Kidney glomerular epithelial cell (primary cell): ENCODE measurements around the gene SH3D19.

Source experiments
- DNase-seq: peaks from one replicate; lab custom pipeline; 2025; lab: John Stamatoyannopoulos, UW

The SH3D19 gene, protein sequence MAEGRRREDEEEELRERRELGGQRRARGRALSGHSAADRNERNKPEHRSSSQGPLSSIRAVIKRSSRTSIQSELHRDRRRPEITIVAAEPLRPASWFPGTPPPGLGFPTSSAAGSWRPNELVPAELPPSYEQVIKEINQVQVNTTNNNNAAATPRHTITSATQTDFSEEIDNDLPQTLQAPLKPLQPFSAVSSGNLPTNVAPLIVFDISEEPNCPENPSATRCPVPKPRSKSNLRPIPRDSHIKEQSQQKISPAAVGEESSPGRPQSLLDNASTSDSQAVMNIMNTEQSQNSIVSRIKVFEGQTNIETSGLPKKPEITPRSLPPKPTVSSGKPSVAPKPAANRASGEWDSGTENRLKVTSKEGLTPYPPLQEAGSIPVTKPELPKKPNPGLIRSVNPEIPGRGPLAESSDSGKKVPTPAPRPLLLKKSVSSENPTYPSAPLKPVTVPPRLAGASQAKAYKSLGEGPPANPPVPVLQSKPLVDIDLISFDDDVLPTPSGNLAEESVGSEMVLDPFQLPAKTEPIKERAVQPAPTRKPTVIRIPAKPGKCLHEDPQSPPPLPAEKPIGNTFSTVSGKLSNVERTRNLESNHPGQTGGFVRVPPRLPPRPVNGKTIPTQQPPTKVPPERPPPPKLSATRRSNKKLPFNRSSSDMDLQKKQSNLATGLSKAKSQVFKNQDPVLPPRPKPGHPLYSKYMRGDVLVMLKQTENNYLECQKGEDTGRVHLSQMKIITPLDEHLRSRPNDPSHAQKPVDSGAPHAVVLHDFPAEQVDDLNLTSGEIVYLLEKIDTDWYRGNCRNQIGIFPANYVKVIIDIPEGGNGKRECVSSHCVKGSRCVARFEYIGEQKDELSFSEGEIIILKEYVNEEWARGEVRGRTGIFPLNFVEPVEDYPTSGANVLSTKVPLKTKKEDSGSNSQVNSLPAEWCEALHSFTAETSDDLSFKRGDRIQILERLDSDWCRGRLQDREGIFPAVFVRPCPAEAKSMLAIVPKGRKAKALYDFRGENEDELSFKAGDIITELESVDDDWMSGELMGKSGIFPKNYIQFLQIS

DNA sequence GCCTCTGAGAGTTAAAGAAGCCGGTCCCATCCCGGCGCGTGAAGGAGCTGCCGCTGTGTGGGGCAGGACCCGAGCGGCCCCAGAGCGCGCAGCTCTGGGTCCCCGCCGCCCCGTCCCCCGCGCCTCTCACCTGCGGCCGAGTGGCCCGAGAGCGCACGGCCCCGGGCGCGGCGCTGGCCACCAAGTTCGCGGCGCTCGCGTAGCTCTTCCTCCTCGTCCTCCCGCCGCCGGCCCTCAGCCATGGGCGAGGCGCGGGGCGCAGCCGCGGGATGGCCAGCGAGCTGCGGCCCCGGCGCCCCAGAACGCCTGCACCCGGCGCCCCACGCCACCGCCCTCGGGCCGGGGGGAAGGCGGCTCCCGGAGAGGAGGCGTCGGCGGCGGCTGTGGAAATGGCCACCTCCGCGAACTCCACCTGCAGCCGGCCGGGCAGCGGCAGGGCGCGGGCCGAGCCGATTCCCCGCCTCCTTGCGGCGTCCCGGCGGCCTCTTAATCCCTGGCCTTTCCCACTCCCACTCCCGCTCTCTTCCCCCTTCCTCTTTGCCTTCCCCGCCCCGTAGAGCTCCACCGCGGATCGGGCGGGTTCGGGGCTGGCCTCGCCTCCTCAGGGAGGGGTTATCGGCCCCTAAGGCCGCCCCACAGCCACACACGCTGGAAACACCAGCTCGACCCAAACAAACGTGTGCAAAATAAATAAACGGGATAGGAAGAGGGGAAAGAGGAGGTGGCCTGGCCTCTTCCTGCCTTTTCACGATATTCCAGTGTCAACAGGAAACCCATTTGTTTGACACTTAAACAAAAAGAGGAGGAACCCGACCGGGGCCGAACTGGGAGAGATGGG lies at the start of gene SH3D19:
Gene SH3D19, minus strand, starts transcription at position 495 of the 838 bp plus-strand sequence. Its CDS starts 253 bp downstream, at position 242.
- DNase-seq = peak; percentile 37

DNA sequence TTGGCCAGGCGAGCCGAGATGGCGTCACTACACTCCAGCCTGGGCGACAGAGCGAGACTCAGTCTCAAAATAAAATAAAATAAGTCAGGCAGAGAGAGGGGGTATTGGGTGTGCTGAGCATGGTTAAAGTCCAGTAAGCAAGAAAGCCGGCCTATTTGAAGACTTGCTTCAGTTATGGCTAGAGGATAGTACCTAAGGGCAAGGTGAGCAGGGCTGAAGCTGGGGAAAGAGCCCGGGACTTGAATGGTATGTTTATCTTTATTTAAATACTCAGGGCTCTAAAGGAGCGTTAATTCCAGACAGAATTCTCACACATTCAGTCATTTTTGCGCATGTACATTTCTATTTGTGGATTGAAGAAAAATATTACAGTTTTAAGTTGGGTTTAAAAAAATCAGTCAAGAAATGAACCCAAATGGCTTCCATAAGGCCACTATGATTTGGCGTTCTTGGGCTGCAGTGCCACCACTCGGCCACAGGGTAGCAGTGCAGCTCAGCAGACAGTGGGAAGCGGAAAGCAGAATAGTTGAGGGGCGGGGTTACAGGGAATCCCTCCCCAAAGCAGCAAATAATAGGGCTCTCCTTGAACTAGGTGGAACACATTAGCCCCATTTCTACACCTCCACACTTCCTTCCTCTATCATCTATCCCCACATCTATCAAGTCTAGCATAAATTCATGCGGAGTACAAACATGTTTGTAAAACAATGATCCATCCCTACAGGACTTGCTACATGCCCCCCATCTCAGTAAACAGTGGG lies 37.2 kb upstream of the SH3D19 start:
- DNase-seq = peak; percentile 84

DNA sequence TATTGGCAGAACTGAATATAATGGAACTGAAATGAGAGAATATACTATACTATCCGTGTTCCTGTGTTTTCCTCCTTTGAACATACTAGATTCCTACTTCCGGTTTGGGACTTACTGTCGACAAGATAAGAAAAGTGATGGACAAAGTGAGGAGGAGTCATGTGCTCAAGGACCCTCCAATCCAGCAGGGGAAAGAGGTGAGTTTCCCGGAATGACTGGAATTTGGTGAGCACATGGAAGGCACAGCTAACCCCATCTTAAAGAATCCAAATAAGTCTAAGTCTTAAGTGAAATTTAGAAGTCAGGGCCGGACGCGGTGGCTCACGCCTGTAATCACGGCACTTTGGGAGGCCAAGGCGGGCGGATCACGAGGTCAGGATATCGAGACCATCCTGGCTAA lies 36.6 kb upstream of the SH3D19 start:
- no peak for DNase-seq

DNA sequence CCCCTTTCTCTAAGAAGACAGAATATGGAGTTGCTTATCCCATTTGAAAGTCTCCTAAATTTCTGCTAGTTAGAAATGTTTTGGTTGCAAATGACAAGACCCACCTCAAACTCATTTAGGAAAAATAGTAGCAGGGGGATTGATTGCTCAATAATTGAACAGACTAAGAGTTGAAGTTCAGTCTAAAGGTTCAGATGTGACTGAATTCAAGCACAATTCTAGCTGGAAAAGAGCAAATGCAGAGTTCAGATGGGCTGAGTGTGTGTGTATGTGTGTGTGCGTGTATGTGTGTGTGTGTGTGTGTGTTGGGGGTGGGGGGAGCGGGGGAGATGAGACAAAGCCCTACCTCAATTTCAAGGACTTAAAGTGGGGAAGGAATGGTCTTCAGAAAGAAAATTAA lies 35.7 kb upstream of the SH3D19 start:
- no peak for DNase-seq

DNA sequence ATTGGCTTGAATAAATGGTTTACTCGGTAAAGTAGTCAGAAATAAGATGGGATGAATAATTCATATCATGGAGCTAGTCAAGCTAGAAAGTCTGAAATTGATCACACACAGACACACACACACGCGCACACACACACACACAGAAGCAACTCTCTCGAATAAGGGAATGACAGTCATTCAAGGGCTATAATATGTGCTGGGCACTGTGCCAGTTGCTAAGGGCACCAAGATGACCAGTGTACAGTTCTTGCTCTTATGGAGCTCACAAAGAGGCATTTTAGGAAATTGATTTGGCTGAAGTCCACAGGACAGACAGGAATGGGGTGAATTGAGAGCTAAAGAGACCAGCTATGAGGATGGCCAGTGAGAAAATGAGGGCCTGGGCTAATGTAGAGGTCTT lies 34.2 kb upstream of the SH3D19 start:
- DNase-seq = no peak

DNA sequence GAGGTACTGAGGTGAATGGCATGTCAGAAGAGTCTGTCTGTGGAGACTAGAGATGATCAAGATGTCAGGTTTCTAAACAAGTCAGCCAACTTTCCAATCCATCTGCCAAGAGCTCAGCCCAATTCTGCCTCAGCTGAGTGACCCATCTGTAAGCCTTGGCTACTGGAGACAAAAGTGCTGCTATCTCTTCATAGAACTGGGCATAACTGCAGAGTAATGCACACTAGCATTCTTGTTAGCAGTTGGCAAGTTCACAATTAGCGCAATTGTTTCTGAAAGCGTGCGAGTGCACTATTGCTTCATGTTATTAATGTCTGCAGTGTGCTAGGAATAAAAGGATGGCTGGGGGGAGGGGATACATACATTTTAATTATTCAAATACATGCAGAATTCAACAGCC lies 32.9 kb upstream of the SH3D19 start:
- no peak for DNase-seq

DNA sequence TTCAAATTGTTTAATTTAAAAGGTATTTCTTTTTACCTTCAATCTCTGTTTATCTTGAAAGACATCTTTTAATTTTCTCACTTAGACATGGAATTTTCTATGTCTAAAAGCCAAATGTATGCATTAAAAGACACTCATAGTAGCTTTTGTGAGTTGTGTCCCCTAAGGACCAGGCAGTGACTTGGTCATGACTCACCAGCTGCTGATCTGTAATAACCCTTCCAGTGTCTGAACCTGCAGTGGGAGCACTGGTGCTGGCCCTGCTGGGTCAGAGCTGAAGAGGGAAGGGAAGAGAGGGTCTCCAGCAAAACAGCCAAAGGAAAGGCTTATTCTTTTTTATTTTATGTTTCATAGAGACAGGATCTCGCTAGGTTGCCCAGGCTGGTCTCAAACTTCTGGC lies 31.1 kb upstream of the SH3D19 start:
- no peak for DNase-seq

DNA sequence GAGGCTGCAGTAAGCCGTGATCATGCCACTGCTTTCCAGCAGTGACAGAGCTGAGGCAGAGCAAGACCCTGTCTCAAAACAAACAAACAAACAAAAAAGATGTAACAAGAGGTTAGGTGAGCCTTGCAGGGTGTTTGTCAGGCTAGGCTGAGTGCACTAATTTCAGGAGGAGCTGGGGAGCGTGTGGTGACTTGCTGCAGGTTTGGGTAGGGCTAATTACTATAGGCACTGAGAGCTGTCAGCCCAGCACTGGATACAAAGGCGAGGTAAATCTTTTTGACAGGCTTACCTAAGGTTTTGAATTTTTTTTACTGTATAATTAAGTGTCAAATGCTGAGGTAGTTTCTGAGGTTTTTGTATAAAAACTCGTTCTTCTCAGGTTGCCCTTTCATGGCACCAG lies 29.8 kb upstream of the SH3D19 start:
- DNase-seq = no peak

DNA sequence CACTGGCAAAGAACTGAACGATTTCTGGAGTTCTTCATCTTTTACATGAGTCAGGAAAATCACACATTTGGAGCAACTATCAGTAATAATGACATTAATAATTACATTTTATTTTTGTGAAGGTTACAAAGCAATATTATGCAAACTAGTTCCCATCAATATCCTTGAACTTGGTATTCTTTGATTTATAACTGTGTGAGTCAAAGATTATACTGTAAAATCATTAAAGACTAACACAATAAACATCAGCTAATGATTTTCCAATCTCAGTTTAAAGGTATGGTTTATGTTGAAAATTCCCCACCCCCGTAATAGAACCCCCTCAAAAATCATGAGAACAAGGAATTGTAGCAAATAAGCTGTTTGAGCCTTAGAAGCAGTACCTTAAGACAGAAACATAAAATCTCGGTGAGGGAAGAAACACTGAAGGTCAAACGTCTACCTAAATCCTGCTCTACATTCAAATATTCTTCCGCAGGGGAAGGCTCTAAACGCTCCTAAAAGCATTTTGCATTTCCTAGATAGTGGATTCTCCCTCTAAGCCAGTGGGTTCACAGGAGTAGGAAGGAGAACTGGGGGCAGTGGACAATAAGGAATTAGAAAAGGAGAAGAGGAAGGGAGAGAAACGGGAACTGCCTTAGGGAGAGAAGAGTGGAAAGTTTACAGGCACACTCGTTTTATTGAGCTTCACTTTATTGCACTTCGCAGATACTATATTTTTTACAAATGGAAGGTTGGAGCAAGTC lies 22.3 kb upstream of the SH3D19 start:
- no peak for DNase-seq

DNA sequence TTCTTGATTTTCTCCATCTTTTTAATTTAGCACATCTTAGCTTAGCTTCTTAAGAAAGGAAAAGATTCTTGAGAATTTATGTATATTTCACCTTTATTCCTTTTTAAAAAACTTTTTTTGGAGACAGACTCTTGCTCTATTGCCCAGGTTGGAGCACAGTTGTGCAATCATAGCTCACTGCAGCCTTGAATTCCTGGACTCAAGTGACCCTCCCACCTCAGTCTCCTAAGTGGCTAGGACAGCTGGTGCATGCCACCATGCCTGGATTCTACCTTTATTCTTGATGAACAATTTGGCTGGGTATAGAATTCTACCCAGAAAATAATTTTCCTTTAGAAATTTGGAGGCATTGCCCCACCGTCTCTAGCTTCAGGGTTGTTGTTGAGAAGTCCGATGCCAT lies 19.5 kb upstream of the SH3D19 start:
- no peak for DNase-seq

DNA sequence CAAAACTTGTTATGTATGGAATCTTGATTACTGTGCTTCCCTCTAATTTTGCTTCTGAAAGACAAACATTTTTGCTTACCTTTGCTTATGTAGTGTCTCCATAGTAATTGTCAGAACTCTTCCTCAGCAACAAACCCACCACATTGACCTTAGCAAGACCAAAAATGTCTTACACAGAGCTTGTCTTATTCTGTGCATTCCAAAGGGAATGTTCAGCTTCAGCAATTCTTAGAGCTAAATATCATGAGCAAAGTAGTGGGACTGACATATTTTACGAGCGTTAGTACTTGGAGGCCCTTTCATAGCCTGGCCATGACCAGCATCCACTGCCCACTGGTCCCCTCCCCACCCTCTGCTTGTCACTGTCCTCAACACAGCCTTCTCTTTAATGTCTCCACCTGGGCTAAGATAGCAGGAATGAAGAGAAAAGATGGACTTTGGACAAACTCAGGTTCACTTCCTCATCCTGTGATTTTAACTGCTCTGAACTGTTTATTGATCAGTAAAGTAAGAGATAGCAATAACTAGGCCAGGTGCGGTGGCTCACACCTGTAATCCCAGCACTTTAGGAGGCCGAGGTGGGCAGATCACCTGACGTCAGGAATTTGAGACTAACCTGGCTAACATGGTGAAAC lies 15.5 kb upstream of the SH3D19 start:
- peak; percentile 23 for DNase-seq

DNA sequence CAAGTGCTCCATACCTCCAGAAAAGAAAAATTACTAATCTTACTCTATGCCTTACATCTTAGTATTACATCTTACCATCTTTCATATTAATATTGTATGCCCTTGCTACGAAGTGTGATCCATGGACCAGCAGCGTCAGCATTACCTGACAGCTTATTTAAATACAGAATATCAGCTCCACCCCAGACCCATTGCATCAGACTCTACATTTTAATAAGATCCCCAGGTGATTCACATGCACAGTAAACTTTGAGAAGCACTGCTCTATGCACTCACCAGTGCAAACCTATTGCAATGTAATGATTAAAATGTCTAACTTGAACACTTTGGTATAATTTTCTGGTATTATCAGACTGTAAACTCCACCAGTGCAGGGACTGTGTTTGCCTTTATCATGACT lies 14.1 kb upstream of the SH3D19 start:
- DNase-seq = no peak

DNA sequence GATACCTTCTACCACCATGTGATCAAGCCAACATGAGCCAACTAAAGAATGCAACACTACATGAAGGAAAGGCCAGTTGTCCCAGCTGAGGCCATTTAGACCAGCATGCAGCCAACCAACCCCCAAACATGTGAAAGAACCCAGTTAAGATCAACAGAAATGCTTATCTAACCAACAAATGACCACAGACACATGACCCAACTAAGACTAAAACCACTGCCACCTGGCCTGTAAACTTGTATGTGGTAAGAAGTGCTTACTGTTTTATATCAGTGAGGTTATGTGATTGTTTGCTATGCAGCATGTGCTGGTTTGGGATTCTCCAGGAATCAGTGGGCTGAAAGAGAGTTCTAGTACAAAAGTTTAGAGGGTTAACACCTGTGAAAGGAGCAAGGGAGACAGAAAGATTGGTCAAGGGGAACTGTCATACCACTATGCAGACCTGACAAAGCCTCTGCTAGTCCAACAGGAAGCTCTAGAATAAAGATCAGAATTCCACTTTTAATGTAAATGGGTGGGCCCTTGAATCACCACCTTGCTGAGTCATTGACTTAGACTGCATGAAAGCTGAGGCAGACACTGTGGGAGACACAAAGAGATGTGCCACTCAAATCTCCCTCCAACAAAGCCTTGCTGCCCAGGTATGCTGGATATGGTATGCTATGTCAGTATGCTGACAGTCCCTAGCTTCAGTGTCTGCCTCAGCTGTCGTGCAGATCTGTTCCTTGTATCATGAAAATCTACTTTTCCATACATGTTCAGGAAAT lies 6.1 kb upstream of the SH3D19 start:
- peak; percentile 32 for DNase-seq

DNA sequence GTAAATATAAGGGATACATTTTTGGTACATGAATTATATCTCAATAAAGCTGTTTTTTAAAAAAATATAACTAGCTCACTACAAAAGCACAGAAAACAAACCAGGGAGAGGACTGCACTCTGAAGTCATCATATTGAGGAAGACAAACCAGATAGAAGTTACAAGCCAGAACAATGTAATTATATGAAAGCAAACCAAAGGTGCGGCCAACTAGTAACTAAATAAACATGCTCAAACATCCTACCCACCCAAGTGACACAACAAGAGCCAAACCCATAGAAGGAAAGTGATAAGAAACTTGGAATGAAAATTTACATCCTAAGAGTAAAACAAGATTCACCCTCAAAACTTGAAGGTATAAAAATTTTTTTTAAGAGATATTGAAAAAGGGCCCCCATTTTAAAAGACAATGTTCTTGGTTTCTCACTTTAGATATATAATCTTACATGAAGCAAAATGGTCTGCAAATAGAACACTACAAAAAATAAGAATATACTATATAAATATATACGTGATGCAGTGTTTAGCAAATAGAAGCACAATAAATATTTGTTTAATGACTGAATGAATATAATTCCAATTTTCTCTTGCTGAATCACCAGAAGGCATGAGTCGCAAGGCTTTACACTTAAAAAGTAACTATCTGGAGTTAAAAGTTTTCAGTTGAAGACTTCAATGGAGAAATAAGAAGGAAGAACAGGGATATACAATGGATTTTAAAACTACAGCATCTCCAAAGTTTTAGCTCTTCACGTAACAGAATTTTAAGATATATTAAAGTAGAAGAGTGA lies 4.0 kb upstream of the SH3D19 start:
- no peak for DNase-seq

DNA sequence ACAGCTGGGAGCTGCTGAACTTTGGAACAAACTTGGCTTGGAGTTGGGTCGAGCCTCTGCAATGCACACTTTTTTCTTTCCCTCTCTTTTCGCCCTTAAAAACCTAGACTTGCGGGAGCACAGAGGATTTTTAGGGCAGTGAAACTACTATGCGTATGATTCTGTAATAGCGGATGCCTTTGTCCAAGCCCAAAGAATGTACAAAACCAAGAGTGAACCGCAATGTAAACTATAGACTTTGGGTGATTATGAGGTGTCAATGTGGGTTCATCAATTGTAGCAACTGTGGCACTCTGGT lies 493 bp upstream of the SH3D19 start:
- no peak for DNase-seq

DNA sequence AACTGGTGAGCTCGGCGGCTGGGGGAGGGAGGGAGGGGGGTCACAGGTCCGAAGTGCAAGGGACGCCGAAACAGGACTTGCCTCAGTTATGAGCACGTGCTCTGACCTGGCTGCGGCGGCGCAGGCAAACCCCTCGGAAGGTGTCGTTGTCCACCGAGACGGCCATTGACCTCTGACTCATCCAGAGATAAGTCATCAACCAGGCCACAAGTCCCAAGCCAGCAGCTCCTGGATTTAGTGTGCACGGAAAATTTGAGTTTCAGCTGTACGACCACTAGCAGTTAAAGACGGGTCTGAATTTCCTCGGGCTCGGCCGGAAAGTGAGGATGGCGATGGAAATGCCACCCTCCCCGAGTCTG lies 674 bp downstream of the SH3D19 start:
- peak; percentile 18 for DNase-seq

DNA sequence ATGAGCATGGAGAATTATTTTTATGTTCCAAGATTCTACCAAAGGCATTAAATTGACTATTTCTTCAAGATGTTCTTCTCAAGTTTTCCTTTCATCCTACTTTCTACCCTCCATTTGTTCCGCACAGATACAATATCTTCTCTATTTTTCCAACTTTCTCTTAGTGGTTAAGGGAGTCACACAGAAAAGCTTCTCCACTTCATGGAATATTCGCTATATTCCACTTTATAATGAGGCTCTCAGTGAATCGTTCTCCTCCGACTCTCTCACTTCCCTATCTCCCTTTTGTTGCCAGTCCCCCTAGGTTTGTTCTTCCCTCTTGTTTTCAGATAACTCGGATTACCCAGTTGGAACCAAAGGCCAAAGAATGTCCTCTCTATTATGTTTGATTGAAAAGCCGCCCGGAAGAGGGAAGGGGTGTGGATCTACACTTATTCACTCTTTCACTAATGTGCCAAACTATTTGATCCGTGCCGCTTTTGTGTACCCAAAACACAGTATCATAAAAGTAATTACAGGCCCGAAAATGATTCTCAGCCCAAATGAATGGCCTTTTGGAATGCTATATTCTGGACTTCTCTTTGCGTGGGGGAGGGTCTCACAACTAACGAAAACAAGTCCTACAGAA lies 1.2 kb downstream of the SH3D19 start:
- DNase-seq = no peak

DNA sequence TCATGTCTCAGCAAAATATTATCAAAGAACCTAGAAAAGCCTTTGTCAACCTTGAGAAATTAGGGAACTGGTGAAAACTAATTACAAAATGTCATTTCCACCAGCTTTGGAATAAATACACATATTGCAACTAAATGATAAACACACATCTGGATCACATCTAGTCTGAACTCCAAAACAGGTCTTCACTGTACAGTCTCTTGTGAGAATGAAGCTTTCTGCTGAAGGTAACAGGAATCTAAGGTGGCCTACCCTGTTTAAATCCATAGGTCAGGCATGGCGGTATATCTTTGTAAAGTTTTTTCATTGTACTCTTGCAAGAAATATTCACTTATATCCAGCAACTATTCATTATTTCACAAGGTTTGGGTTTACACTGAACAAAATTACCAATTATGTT lies 1.7 kb downstream of the SH3D19 start:
- DNase-seq = no peak
